ENCODE measurements around the gene PIK3CD. TPM values are rescaled to one million over a fixed set of nuclear protein-coding genes. Genes with fewer than 3 reads are reported as not detected.

PIK3CD gene
- total RNA-seq, 1 experiment from 2014 or later = 0.77 TPM

- no peak for TF ChIP-seq CTCF (IDR thresholded peaks at IDR 0.05; ENCODE audit: insufficient read depth in 1 of 2, low read depth in 1 of 2, low read length in 1 of 2, severe bottlenecking in 1 of 2, unreplicated experiment in 1 of 2)
- no peaks in the 10 kb centered on the region for H3K9me3 Mint-ChIP-seq (ENCODE audit: unreplicated experiment)
- CTCF ChIA-PET = no interaction called here
- no peaks in the 10 kb centered on the region for H3K9me3 ChIP-seq
- BruUV-seq (replicated peaks) = no TSS peak
- intact Hi-C loops (cut with micrococcal nuclease; ENCODE audit: unreplicated experiment) = no loop called here
- H3K36me3 ChIP-seq (ENCODE audit: control insufficient read depth, insufficient read depth, low read length) = peaks cover 4% of the 10 kb centered on the region
- peak overlapping the region; percentile 69 for H3K27ac Mint-ChIP-seq (ENCODE audit: unreplicated experiment)
- H3K4me3 Mint-ChIP-seq (ENCODE audit: unreplicated experiment) = no peak overlapping the region
- POLR2A ChIA-PET = no interaction called here
- no peak overlapping the region for H3K4me3 ChIP-seq (ENCODE audit: low read depth, low read length)
- no peaks in the 10 kb centered on the region for H3K4me1 ChIP-seq
- H3K27me3 ChIP-seq (replicated peaks; ENCODE audit: control insufficient read depth, insufficient read depth, low read length) = no peaks in the 10 kb centered on the region
- no peak for DNase-seq
- no peaks in the 10 kb centered on the region for H3K4me1 Mint-ChIP-seq (ENCODE audit: low read depth, unreplicated experiment)
- peaks cover 70% of the 10 kb centered on the region for H3K36me3 Mint-ChIP-seq (ENCODE audit: insufficient read depth, unreplicated experiment)
- no peaks in the 10 kb centered on the region for H3K27me3 Mint-ChIP-seq (ENCODE audit: insufficient read depth, unreplicated experiment)
Observed at GRCh38 chr1:9731561-9731960, 80.0 kb downstream of the PIK3CD start.

GRCh38 chr1:9732123-9732971 is 80.8 kb downstream of the PIK3CD start:
- H3K27me3 ChIP-seq (replicated peaks; ENCODE audit: control insufficient read depth, insufficient read depth, low read length) = no peaks in the 10 kb centered on the region
- peak overlapping the region; percentile 69 for H3K27ac Mint-ChIP-seq (ENCODE audit: unreplicated experiment)
- no TSS peak for BruUV-seq (replicated peaks)
- H3K4me1 ChIP-seq = no peaks in the 10 kb centered on the region
- no peaks in the 10 kb centered on the region for H3K9me3 Mint-ChIP-seq (ENCODE audit: unreplicated experiment)
- intact Hi-C loops (cut with micrococcal nuclease; ENCODE audit: unreplicated experiment) = no loop called here
- H3K4me3 Mint-ChIP-seq (ENCODE audit: unreplicated experiment) = no peak overlapping the region
- H3K9me3 ChIP-seq = no peaks in the 10 kb centered on the region
- H3K36me3 ChIP-seq (ENCODE audit: control insufficient read depth, insufficient read depth, low read length) = peaks cover 4% of the 10 kb centered on the region
- H3K27me3 Mint-ChIP-seq (ENCODE audit: insufficient read depth, unreplicated experiment) = no peaks in the 10 kb centered on the region
- ChIA-PET POLR2A (no interaction called here), CTCF (no interaction called here)
- no peak for DNase-seq
- no peaks in the 10 kb centered on the region for H3K4me1 Mint-ChIP-seq (ENCODE audit: low read depth, unreplicated experiment)
- peaks cover 77% of the 10 kb centered on the region for H3K36me3 Mint-ChIP-seq (ENCODE audit: insufficient read depth, unreplicated experiment)
- H3K4me3 ChIP-seq (ENCODE audit: low read depth, low read length) = no peak overlapping the region
- no peak for TF ChIP-seq CTCF (IDR thresholded peaks at IDR 0.05; ENCODE audit: insufficient read depth in 1 of 2, low read depth in 1 of 2, low read length in 1 of 2, severe bottlenecking in 1 of 2, unreplicated experiment in 1 of 2)

GRCh38 chr1:9733160-9733789 is 81.7 kb downstream of the PIK3CD start:
- H3K9me3 Mint-ChIP-seq (ENCODE audit: unreplicated experiment) = no peaks in the 10 kb centered on the region
- H3K4me3 ChIP-seq (ENCODE audit: low read depth, low read length) = no peak overlapping the region
- no peaks in the 10 kb centered on the region for H3K4me1 Mint-ChIP-seq (ENCODE audit: low read depth, unreplicated experiment)
- no peak for DNase-seq
- no peak for TF ChIP-seq CTCF (IDR thresholded peaks at IDR 0.05; ENCODE audit: insufficient read depth in 1 of 2, low read depth in 1 of 2, low read length in 1 of 2, severe bottlenecking in 1 of 2, unreplicated experiment in 1 of 2)
- ChIA-PET CTCF (no interaction called here), POLR2A (no interaction called here)
- H3K36me3 ChIP-seq (ENCODE audit: control insufficient read depth, insufficient read depth, low read length) = peaks cover 4% of the 10 kb centered on the region
- H3K9me3 ChIP-seq = no peaks in the 10 kb centered on the region
- H3K27ac Mint-ChIP-seq (ENCODE audit: unreplicated experiment) = no peak overlapping the region
- H3K4me1 ChIP-seq = no peaks in the 10 kb centered on the region
- intact Hi-C loops (cut with micrococcal nuclease; ENCODE audit: unreplicated experiment) = no loop called here
- H3K4me3 Mint-ChIP-seq (ENCODE audit: unreplicated experiment) = no peak overlapping the region
- BruUV-seq (replicated peaks) = no TSS peak
- no peaks in the 10 kb centered on the region for H3K27me3 Mint-ChIP-seq (ENCODE audit: insufficient read depth, unreplicated experiment)
- H3K27me3 ChIP-seq (replicated peaks; ENCODE audit: control insufficient read depth, insufficient read depth, low read length) = no peaks in the 10 kb centered on the region
- H3K36me3 Mint-ChIP-seq (ENCODE audit: insufficient read depth, unreplicated experiment) = peaks cover 84% of the 10 kb centered on the region
